Fibroblast of lung (primary cell): ENCODE measurements around the gene PTPRM. TPM values are rescaled to one million over a fixed set of nuclear protein-coding genes. Genes with fewer than 3 reads are reported as not detected.

Experiments used
- DNase-seq, 2 donors: peaks; one replicate each; pipeline versions ENCODE4 v3.0.0 to v3.0.0-alpha.2; 2010; ENCODE audit warnings: low read depth in 2 of 2
- H2AFZ ChIP-seq: 2 replicates; pipeline ENCODE4 v1.5.1; 2012; ENCODE audit warnings: low read length, control low read depth, inconsistent platforms
- H3K27ac ChIP-seq: 2 replicates; pipeline ENCODE4 v1.5.1; 2011; ENCODE audit warnings: low read length, control low read depth; ENCODE audit not compliant: insufficient read depth
- H3K27me3 ChIP-seq: 2 replicates; pipeline ENCODE4 v1.5.1; 2011; ENCODE audit warnings: mild to moderate bottlenecking, low read length; ENCODE audit not compliant: control insufficient read depth, insufficient read depth
- H3K36me3 ChIP-seq: 2 replicates; pipeline ENCODE4 v1.5.1; 2011; ENCODE audit warnings: low read length; ENCODE audit not compliant: control insufficient read depth, insufficient read depth
- H3K4me1 ChIP-seq: 2 replicates; pipeline ENCODE4 v1.5.1; 2011; ENCODE audit warnings: low read length; ENCODE audit not compliant: control insufficient read depth, insufficient read depth; ENCODE audit errors: extremely low read depth
- H3K4me2 ChIP-seq: 2 replicates; pipeline ENCODE4 v1.5.1; 2011; ENCODE audit warnings: low read length, control low read depth; ENCODE audit not compliant: insufficient read depth; ENCODE audit errors: extremely low read depth
- H3K4me3 ChIP-seq, 4 experiments: fragments of 200-600 bp in 1 of 4; sonication (generic) in 1 of 4; replicated peaks in 1 of 4; 2 replicates each; pipeline ENCODE4 v1.5.1; 2011 to 2016; ENCODE audit warnings: low read length in 4 of 4, low read depth in 3 of 4, mild to moderate bottlenecking in 3 of 4, control low read depth in 2 of 4, inconsistent platforms in 1 of 4, mixed read lengths in 1 of 4; ENCODE audit not compliant: insufficient read depth in 1 of 4; ENCODE audit errors: control extremely low read depth in 1 of 4
- H3K79me2 ChIP-seq: 2 replicates; pipeline ENCODE4 v1.5.1; 2012; ENCODE audit warnings: mild to moderate bottlenecking, low read length, inconsistent platforms; ENCODE audit not compliant: control insufficient read depth, insufficient read depth
- H3K9ac ChIP-seq: 2 replicates; pipeline ENCODE4 v1.5.1; 2011; ENCODE audit warnings: mild to moderate bottlenecking, low read length, control low read depth; ENCODE audit not compliant: insufficient read depth
- H3K9me3 ChIP-seq: 2 replicates; pipeline ENCODE4 v1.5.1; 2012; ENCODE audit warnings: low read depth, low read length; ENCODE audit not compliant: control insufficient read depth, insufficient read depth
- H4K20me1 ChIP-seq: 2 replicates; pipeline ENCODE4 v1.5.1; 2011; ENCODE audit warnings: low read length; ENCODE audit not compliant: control insufficient read depth, insufficient read depth; ENCODE audit errors: extremely low read depth
- CTCF ChIP-seq, 2 donors: IDR thresholded peaks in 1 of 2; conservative IDR thresholded peaks in 1 of 2; 1 replicate in 1 of 2; 2 replicates in 1 of 2; pipeline ENCODE4 v1.5.1; 2011 to 2012; ENCODE audit warnings: low read length in 2 of 2, control low read depth in 1 of 2, inconsistent platforms in 1 of 2, low read depth in 1 of 2, mild to moderate bottlenecking in 1 of 2
- EZH2 ChIP-seq: IDR thresholded peaks from 2 replicates; pipeline ENCODE4 v1.5.1; 2012; ENCODE audit warnings: low read length, control low read depth, mild to moderate bottlenecking; ENCODE audit errors: missing control alignments
- polyA plus RNA-seq, 2 donors: library from polyadenylated mRNA; depleted of rRNA in 1 of 2; stranded (reverse) in 1 of 2; unstranded in 1 of 2; fragments of >200 nt; gene quantifications; 2 replicates each; pipeline ENCODE4 v1.2.1, GENCODE V29; 2011 to 2012; ENCODE audit warnings: missing spikeins in 1 of 2
- total RNA-seq: library from RNA; depleted of rRNA; stranded (reverse); fragments of >200 nt; gene quantifications from 2 replicates; pipeline ENCODE4 v1.2.1, GENCODE V29; 2014

PTPRM gene
- total and polyA plus RNA-seq, 2 donors (not counting 1 experiment from before 2014, with no cell fraction given) = 86.6 to 87.0 TPM

DNA sequence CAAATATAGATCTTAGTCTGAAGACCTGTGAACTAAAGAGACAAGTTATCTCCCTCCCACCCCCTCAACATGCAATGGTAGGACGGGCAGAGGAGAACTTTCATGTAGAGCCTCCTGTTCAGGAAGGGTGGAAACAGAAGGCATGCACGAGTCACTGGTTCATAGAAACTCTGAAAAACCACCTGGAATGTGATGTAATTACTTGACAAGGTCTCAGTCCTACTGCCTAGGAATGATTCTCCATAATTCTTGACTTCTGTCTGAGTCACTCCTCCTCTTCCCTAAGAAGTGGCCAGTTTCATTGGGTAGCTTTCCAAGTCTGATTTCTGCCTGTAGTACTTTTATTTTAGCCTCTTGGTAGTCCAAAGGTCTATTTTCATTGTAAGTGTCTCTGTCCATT lies 277.3 kb downstream of the PTPRM start:
- Histone ChIP-seq H4K20me1 (no peaks in the 10 kb centered on the region), H3K9me3 (no peaks in the 10 kb centered on the region), H3K27me3 (no peaks in the 10 kb centered on the region), H3K9ac (no peak overlapping the region), H3K79me2 (no peaks in the 10 kb centered on the region), H3K4me3 (no peak overlapping the region), H2AFZ (no peak overlapping the region), H3K36me3 (no peaks in the 10 kb centered on the region), H3K4me1 (no peaks in the 10 kb centered on the region), H3K4me2 (no peak overlapping the region), H3K27ac (no peak overlapping the region)
- peak in 1 of 2 donors; percentile 38 for DNase-seq
- TF ChIP-seq CTCF (conservative IDR thresholded peaks at IDR 0.05 in 1 of 2, IDR thresholded peaks at IDR 0.05 in 1 of 2; ENCODE audit: low read depth in 1 of 2, low read length in 2 of 2) = no peak

GRCh38 chr18:7846335-7846734 lies 279.2 kb downstream of the PTPRM start:
- no peak for DNase-seq
- Histone ChIP-seq H3K4me3 (no peak overlapping the region), H3K9me3 (no peaks in the 10 kb centered on the region), H3K9ac (no peak overlapping the region), H3K36me3 (no peaks in the 10 kb centered on the region), H3K79me2 (no peaks in the 10 kb centered on the region), H2AFZ (no peak overlapping the region), H3K27ac (no peak overlapping the region), H4K20me1 (no peaks in the 10 kb centered on the region), H3K4me2 (no peak overlapping the region), H3K27me3 (no peaks in the 10 kb centered on the region), H3K4me1 (no peaks in the 10 kb centered on the region)
- TF ChIP-seq CTCF (conservative IDR thresholded peaks at IDR 0.05 in 1 of 2, IDR thresholded peaks at IDR 0.05 in 1 of 2; ENCODE audit: low read depth in 1 of 2, low read length in 2 of 2) = no peak

DNA sequence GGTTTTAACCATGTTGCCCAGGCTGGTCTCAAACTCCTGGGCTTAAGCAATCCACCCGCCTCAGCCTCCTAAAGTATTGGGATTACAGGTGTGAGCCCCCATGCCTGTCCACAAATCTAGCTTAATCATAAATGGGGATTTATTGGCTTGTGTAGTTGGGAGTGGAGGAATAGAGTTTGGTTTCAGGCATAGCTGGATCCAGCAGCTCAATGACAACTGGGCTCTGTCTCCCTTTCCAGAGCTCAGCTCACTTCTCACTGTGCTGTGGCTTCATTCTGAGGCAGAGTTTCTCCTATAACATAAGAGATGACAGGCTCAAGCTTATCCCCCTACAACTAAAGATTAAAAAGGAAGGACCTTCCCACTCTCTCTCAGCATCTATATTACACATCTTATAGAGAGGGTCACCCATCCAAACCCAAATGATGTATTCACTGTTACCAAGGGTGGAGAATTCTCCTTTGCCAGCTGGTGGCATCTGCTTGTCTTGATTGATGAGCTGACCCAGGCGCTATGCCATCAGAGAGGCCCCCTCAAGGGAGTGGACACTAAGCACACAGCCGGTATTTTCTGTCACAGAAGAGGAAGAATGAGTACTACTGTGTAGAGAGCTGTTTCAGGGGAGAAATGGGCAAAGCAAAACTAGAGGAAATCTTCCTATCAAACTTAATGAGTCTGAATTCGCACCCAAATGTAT lies 280.4 kb downstream of the PTPRM start:
- no peak for TF ChIP-seq EZH2
- no peak for TF ChIP-seq CTCF (conservative IDR thresholded peaks at IDR 0.05 in 1 of 2, IDR thresholded peaks at IDR 0.05 in 1 of 2; ENCODE audit: low read depth in 1 of 2, low read length in 2 of 2)
- DNase-seq = no peak
- no peaks in the 10 kb centered on the region for H3K36me3 ChIP-seq
- no peaks in the 10 kb centered on the region for H3K27me3 ChIP-seq
- no peak overlapping the region for H2AFZ ChIP-seq
- H3K4me3 ChIP-seq = no peak overlapping the region
- no peak overlapping the region for H3K27ac ChIP-seq
- no peaks in the 10 kb centered on the region for H3K79me2 ChIP-seq
- no peaks in the 10 kb centered on the region for H3K9me3 ChIP-seq
- no peaks in the 10 kb centered on the region for H4K20me1 ChIP-seq
- no peaks in the 10 kb centered on the region for H3K4me1 ChIP-seq
- no peak overlapping the region for H3K9ac ChIP-seq
- H3K4me2 ChIP-seq = no peak overlapping the region
